SU-DHL-6 (cell line): ENCODE results near the gene AGBL5.

Source experiments
- H2AFZ ChIP-seq: fragments of 200-600 bp; sonication (generic); 2 replicates; pipeline ENCODE4 v1.6.1; 2014; ENCODE audit warnings: low read depth, mild to moderate bottlenecking, moderate library complexity, mixed read lengths, antibody characterized with exemption, low read length; ENCODE audit not compliant: severe bottlenecking
- H3F3A ChIP-seq: fragments of 200-600 bp; shearing (Covaris generic); 2 replicates; pipeline ENCODE4 v1.6.0; 2016; ENCODE audit warnings: antibody characterized with exemption, mild to moderate bottlenecking; ENCODE audit not compliant: insufficient read depth
- H3K27ac ChIP-seq: fragments of 200-600 bp; sonication (generic); 2 replicates; pipeline ENCODE4 v1.5.1; 2016; ENCODE audit warnings: low read depth, mild to moderate bottlenecking, low read length, moderate library complexity, mixed read lengths
- H3K27me3 ChIP-seq: fragments of 200-600 bp; sonication (generic), shearing (Covaris generic); 2 replicates; pipeline ENCODE4 v1.6.0; 2014; ENCODE audit warnings: mild to moderate bottlenecking, low read length
- H3K36me3 ChIP-seq: fragments of 200-600 bp; sonication (generic); 2 replicates; pipeline ENCODE4 v1.6.1; 2014; ENCODE audit warnings: mild to moderate bottlenecking, low read length, mixed read lengths
- H3K4me2 ChIP-seq: fragments of 300-600, 200-600 bp; shearing (Covaris generic), sonication (generic); 2 replicates; pipeline ENCODE4 v1.6.0; 2014; ENCODE audit warnings: low read length, low read depth, mild to moderate bottlenecking; ENCODE audit not compliant: poor library complexity, severe bottlenecking
- H3K4me3 ChIP-seq: fragments of 200-600 bp; sonication (generic); 2 replicates; pipeline ENCODE4 v1.5.1; 2014; ENCODE audit warnings: antibody characterized with exemption, low read length, mild to moderate bottlenecking, mixed read lengths; ENCODE audit not compliant: insufficient read depth, poor library complexity, severe bottlenecking
- H3K79me2 ChIP-seq: fragments of 200-600 bp; sonication (generic); 2 replicates; pipeline ENCODE4 v1.6.1; 2014; ENCODE audit warnings: mild to moderate bottlenecking, low read length, moderate library complexity; ENCODE audit not compliant: insufficient read depth
- H3K9ac ChIP-seq: fragments of 200-600 bp; sonication (generic); 2 replicates; pipeline ENCODE4 v1.7.0; 2014; ENCODE audit warnings: mild to moderate bottlenecking, low read length
- H3K9me2 ChIP-seq: fragments of 200-600 bp; sonication (generic); replicated peaks from 2 replicates; pipeline ENCODE4 v1.6.1; 2014; ENCODE audit warnings: low read length; ENCODE audit not compliant: insufficient read depth
- H3K9me3 ChIP-seq: fragments of 200-600 bp; sonication (generic); 2 replicates; pipeline ENCODE4 v1.6.1; 2014; ENCODE audit warnings: low read length, mixed read lengths; ENCODE audit not compliant: insufficient read depth
- H4K20me1 ChIP-seq: fragments of 200-600 bp; sonication (generic); 2 replicates; pipeline ENCODE4 v1.6.1; 2014; ENCODE audit warnings: low read depth, mild to moderate bottlenecking, antibody characterized with exemption, low read length, moderate library complexity, mixed read lengths
- CTCF ChIP-seq: fragments of 200-600 bp; sonication (generic); IDR thresholded peaks from one replicate; pipeline ENCODE4 v1.5.1; 2017; ENCODE audit warnings: antibody characterized with exemption, mild to moderate bottlenecking, low read length, moderate library complexity; ENCODE audit not compliant: insufficient read depth, poor library complexity, severe bottlenecking
- EZH2phosphoT487 ChIP-seq: fragments of 200-600 bp; sonication (generic), shearing (Covaris generic); conservative IDR thresholded peaks from 2 replicates; pipeline ENCODE4 v1.6.1; 2018; ENCODE audit warnings: mild to moderate bottlenecking, antibody characterized with exemption, low read length, moderate library complexity, mixed read lengths

Gene AGBL5

GRCh38 chr2:27094353-27094984, 43.0 kb downstream of the AGBL5 start:
- H3K27me3 ChIP-seq = no peaks in the 10 kb centered on the region
- H2AFZ ChIP-seq = no peak overlapping the region
- no peaks in the 10 kb centered on the region for H3F3A ChIP-seq
- H3K9ac ChIP-seq = no peak overlapping the region
- no peaks in the 10 kb centered on the region for H3K9me2 ChIP-seq
- no peaks in the 10 kb centered on the region for H3K36me3 ChIP-seq
- no peaks in the 10 kb centered on the region for H4K20me1 ChIP-seq
- H3K27ac ChIP-seq = no peak overlapping the region
- H3K4me3 ChIP-seq = no peak overlapping the region
- TF ChIP-seq CTCF = no peak
- no peak for TF ChIP-seq EZH2phosphoT487
- H3K79me2 ChIP-seq = no peaks in the 10 kb centered on the region
- no peak overlapping the region for H3K4me2 ChIP-seq
- no peaks in the 10 kb centered on the region for H3K9me3 ChIP-seq

GRCh38 chr2:27095427-27095744, 43.9 kb downstream of the AGBL5 start:
- Histone ChIP-seq H2AFZ (peak overlapping the region; percentile 96), H3K9me3 (no peaks in the 10 kb centered on the region), H3K27ac (no peak overlapping the region), H3F3A (no peaks in the 10 kb centered on the region), H3K9me2 (no peaks in the 10 kb centered on the region), H3K9ac (no peak overlapping the region), H3K27me3 (no peaks in the 10 kb centered on the region), H3K79me2 (no peaks in the 10 kb centered on the region), H3K4me2 (no peak overlapping the region), H4K20me1 (no peaks in the 10 kb centered on the region), H3K4me3 (no peak overlapping the region), H3K36me3 (no peaks in the 10 kb centered on the region)
- TF ChIP-seq CTCF (no peak), EZH2phosphoT487 (no peak)

- Histone ChIP-seq H3K27ac (no peak overlapping the region), H3K9me3 (no peaks in the 10 kb centered on the region), H3K27me3 (no peaks in the 10 kb centered on the region), H4K20me1 (no peaks in the 10 kb centered on the region), H3K4me2 (peak overlapping the region; percentile 55), H3K9ac (peak overlapping the region; percentile 36), H3F3A (no peaks in the 10 kb centered on the region), H3K79me2 (no peaks in the 10 kb centered on the region), H2AFZ (peak overlapping the region; percentile 96), H3K4me3 (peak overlapping the region; percentile 28), H3K36me3 (no peaks in the 10 kb centered on the region), H3K9me2 (no peaks in the 10 kb centered on the region)
- TF ChIP-seq CTCF = no peak
Observed at GRCh38 chr2:27095745-27096651, 44.5 kb downstream of the AGBL5 start.
